ENCODE measurements around the gene AGBL4.
A peak's percentile ranks its signal among the peaks of the same experiment; 100 is the strongest.

AGBL4 gene

DNA sequence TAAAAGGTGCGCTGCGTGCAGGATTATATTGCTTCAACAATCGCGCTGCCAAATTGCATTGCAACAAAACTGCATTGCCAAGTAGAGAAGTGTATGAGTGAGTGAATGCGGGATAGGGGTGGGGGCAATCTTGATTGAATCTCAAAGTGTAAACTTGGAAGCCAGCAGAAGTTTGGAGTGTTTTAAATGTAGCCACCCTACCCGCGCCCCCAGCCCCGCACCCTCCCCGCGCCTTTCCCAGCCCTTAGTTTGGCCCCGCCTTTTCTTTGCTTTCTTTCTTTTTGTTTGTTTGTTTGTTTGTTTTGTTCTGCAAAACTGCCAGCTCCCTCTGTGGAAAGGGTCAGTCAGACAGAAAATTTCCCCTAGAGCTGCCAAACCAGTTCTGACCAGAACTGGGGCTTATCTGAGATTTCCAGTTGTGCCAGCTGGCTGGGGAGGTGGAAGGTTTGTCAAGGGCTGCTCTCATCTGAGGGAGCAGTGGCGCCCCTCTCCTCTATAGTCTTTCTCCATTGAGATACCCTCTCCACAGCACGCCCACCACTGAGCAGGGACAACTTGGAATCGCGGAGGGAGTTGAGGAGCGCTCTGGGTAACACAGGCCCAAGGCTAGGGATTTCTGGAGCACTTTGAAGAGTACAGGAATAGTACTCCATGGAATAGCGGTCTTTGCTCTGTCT is 1246.4 kb downstream of the AGBL4 start:
- Mint-ChIP-seq H3K4me3 (peak overlapping the region; percentile 87), H3K9me3 (no peaks in the 10 kb centered on the region), H3K27me3 (peaks cover 27% of the 10 kb centered on the region), H3K36me3 (peaks cover 6% of the 10 kb centered on the region), H3K4me1 (peaks cover 16% of the 10 kb centered on the region), H3K27ac (no peak overlapping the region)
- DNase-seq, result no peak
- CTCF ChIA-PET, result interaction anchor here (3.6 kb wide), 1 partner anchor 40 kb away, joined by 12 read pairs; no protein-coding TSS in a partner anchor

DNA sequence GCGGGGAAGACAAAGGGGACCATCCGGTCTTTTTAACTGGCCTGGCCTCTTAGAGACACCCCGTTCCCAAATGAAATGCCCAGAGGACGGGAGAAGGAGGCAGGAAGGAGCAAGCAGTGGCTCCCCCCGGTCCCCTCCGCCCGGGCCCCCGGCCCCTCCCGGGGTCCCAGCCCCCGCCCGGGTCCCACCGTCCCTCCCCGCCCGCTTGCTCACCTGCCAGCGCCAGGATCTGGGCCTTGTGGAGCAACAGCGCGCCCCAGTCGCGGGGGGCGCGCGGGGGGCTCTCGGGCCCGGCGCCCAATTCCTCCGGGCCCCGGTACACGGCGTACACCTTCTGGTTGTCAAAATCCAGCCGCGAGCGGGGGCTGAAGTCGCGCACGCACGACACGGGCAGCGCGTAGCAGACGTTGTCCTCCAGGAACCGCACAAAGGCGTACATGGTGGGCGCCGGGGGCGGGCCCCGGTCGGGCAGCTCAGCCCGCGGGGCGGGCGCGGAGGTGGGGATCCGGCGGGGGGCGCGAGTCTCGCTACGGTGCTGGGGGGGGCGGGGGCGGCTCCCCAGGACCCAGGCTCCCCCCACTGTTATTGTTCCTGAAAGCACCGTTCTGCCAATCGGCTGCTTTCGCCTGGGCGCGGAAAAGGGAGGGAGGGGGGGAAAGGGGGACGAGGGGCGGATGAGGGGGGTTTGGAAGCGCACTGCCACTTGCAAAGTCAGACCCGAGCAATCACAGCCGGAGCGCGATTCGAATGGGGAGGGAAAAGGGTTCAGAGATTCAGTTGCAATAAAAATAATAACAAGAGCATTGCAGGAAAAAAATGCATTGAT is 1247.1 kb downstream of the AGBL4 start, which contains the start of gene BEND5:
Gene BEND5 (minus strand): TSS at position 499 of the 826 bp plus-strand sequence. CDS start 60 bp downstream, at position 439.
- Mint-ChIP-seq H3K4me1 (peaks cover 16% of the 10 kb centered on the region), H3K27ac (peak within 1 kb of the TSS; percentile 57), H3K27me3 (peaks cover 27% of the 10 kb centered on the region), H3K36me3 (peaks cover 6% of the 10 kb centered on the region), H3K9me3 (no peaks in the 10 kb centered on the region), H3K4me3 (peak within 1 kb of the TSS; percentile 91)
- DNase-seq, result peak; percentile 71
- CTCF ChIA-PET, result interaction anchor here (3.6 kb wide), 1 partner anchor 41 kb away, joined by 12 read pairs; no protein-coding TSS in a partner anchor

DNA sequence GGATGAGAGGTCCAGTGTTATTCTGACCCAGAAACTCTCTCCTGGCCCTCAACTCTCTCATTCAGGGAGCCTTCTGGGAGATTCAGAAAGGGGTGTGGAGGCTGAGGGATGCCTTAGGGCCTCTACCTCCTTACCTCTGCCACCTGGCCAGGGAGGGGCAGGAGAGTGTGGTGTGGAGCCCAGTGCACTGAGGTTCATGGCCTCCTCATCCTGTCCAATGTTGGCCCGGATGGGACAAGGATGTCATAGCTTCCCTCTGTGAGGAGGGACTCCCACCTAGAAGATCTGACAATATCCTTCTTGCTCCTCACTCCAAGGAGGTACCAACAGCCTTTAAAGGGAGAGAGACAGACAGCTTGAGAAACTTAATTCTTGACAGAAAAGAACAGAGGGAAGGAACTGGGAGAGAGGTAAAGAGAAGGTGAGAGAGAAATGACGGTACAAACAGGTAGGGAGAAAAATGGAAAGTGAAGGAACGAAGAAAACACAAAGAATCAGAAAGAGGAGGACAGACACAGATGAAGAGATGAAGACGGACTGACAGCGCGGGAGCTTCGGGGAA is 1247.8 kb downstream of the AGBL4 start:
- Mint-ChIP-seq H3K9me3 (no peaks in the 10 kb centered on the region), H3K27me3 (peaks cover 27% of the 10 kb centered on the region), H3K4me1 (peaks cover 16% of the 10 kb centered on the region), H3K27ac (peak overlapping the region; percentile 57), H3K4me3 (peak overlapping the region; percentile 91), H3K36me3 (peaks cover 6% of the 10 kb centered on the region)
- CTCF ChIA-PET, result interaction anchor here (3.6 kb wide), 1 partner anchor 42 kb away, joined by 12 read pairs; no protein-coding TSS in a partner anchor
- no peak for DNase-seq

DNA sequence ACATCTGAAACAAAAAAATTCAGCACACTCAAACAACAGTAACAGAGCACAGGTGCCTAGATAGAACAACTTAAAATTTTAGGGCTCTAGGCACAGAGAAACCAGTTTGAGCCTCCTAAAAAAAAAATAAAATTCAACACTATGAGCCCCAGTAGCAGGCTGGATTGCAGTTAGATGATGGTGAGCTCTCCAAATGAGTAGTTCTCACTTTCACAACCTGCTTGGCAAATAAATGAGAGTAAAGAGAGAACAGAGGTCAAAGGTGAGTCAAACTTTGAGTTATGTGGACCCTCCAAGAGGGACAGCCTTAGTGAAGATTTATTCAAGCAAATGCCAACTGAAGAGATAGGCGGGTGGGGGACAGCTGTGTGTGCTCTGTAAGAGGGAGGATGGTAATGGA is 1250.6 kb downstream of the AGBL4 start:
- peaks cover 22% of the 10 kb centered on the region for H3K27me3 Mint-ChIP-seq
- CTCF ChIA-PET, result interaction anchor here (1.7 kb wide), 1 partner anchor 36 kb away, joined by 4 read pairs; no protein-coding TSS in a partner anchor
- no peak for DNase-seq
- no peak overlapping the region for H3K27ac Mint-ChIP-seq
- H3K4me3 Mint-ChIP-seq, result no peak overlapping the region
- H3K4me1 Mint-ChIP-seq, result peaks cover 16% of the 10 kb centered on the region
- H3K9me3 Mint-ChIP-seq, result no peaks in the 10 kb centered on the region
- peaks cover 6% of the 10 kb centered on the region for H3K36me3 Mint-ChIP-seq

DNA sequence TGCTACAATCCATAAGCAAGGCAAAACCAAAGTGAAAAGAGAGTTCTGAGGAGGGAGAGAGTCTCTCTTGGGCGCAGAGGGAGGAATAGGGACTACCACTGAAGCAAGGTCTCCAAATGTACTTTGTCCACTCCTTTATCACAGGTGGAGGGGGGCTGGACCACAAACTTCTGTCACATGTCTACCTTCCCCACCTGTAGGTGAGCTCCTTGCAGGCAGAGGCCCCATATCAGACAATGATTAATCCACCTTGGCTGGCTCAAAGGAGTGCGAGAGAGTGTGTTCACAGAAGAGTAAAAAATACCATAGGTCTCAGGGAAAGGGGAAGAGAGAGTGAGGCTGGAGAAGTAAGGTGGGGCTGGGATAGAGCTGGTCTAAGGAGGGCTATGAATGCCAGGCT is 1251.5 kb downstream of the AGBL4 start:
- Mint-ChIP-seq H3K4me3 (no peak overlapping the region), H3K9me3 (no peaks in the 10 kb centered on the region), H3K4me1 (peaks cover 12% of the 10 kb centered on the region), H3K36me3 (peaks cover 6% of the 10 kb centered on the region), H3K27me3 (peaks cover 13% of the 10 kb centered on the region), H3K27ac (no peak overlapping the region)
- DNase-seq, result no peak
- CTCF ChIA-PET, result no interaction called here

DNA sequence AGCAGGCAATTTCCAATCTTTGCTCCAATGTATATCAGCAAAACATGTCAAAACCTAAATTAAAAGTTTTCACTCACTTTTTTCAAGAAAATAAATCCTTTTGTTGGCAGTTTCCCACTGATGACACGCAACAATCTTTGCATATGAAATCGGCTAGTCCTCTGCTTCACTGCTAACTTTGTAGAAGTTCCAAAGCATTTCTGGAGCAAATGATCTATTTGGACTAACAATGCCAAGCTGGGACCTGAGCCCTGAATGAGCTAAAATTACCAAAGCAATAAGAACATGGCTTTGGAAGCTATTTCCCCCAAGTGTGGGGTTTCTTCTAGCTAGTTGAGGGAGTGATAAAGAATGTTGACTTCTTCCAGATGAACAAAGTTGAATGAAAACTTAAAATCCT is 1252.2 kb downstream of the AGBL4 start:
- H3K27ac Mint-ChIP-seq, result no peak overlapping the region
- no peak overlapping the region for H3K4me3 Mint-ChIP-seq
- peaks cover 8% of the 10 kb centered on the region for H3K27me3 Mint-ChIP-seq
- H3K36me3 Mint-ChIP-seq, result peaks cover 4% of the 10 kb centered on the region
- CTCF ChIA-PET, result no interaction called here
- H3K9me3 Mint-ChIP-seq, result no peaks in the 10 kb centered on the region
- DNase-seq, result no peak
- H3K4me1 Mint-ChIP-seq, result peaks cover 9% of the 10 kb centered on the region

DNA sequence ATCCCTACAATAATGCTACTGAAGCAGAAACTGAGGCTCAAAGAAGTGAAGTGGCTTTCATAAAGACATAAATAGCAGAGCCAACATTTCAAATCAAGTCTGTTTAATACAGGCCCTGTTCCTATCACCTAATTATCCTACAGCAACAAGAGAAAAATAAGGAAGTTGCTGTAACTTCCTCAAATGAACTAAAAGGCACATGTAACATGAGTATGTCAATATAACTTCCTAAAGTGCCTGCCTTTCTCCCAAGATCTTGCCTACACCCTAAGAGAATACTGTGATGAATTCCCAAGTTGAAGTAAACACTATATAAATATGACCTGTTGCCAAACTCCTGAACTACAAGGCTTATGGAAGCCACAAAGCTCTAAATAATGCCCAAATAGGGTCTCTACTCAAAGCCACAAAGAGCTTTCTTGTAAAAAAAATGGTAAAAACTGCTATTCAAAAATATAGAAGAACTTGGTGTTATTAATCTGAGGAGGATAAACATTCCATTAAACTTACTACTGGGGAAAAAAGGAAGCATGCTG is 1255.7 kb downstream of the AGBL4 start:
- H3K27ac Mint-ChIP-seq, result no peak overlapping the region
- H3K4me3 Mint-ChIP-seq, result no peak overlapping the region
- no peaks in the 10 kb centered on the region for H3K27me3 Mint-ChIP-seq
- peaks cover 4% of the 10 kb centered on the region for H3K36me3 Mint-ChIP-seq
- H3K9me3 Mint-ChIP-seq, result no peaks in the 10 kb centered on the region
- CTCF ChIA-PET, result no interaction called here
- no peak for DNase-seq
- no peaks in the 10 kb centered on the region for H3K4me1 Mint-ChIP-seq

DNA sequence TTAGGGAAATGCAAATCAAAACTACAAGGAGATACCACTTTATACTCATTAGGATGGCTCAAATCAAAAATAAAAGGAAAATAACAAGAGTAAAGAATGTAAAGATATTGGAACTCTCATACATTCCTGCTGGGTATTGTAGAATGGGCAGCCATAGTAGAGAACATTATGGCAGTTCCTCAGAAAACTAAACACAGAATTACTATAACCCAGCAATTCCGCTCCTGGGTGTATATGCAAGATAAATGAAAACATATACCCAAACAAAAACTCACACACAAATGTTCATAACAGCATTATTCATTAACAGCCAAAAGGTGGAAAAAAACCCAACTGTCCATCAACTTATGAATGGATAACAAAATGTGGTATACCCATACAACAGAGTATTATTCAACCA is 1258.4 kb downstream of the AGBL4 start:
- H3K27me3 Mint-ChIP-seq, result no peaks in the 10 kb centered on the region
- H3K4me3 Mint-ChIP-seq, result no peak overlapping the region
- peaks cover 4% of the 10 kb centered on the region for H3K36me3 Mint-ChIP-seq
- H3K9me3 Mint-ChIP-seq, result no peaks in the 10 kb centered on the region
- CTCF ChIA-PET, result no interaction called here
- no peaks in the 10 kb centered on the region for H3K4me1 Mint-ChIP-seq
- H3K27ac Mint-ChIP-seq, result no peak overlapping the region
- DNase-seq, result no peak

DNA sequence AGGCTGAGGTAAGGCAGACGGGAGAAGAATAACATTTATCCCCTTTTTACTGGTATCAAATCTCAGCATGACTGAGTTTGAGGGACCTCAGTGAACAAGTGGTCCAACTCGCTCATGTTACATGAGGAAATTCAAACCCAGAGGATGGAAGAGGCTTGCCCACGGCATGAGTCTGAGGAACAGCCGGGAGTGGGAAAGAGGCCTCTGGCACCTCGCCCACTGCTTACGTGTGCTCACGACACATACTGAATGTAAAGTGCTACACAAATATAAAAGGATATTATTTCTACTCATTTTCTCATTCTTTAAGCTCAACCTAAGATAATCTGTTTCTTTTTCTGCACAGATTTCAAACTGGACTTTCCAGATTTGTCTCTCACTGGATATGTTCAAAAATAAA is 1261.8 kb downstream of the AGBL4 start:
- Mint-ChIP-seq H3K27ac (no peak overlapping the region), H3K4me1 (no peaks in the 10 kb centered on the region), H3K36me3 (peaks cover 10% of the 10 kb centered on the region), H3K27me3 (no peaks in the 10 kb centered on the region), H3K9me3 (no peaks in the 10 kb centered on the region), H3K4me3 (no peak overlapping the region)
- CTCF ChIA-PET, result no interaction called here
- DNase-seq, result no peak

DNA sequence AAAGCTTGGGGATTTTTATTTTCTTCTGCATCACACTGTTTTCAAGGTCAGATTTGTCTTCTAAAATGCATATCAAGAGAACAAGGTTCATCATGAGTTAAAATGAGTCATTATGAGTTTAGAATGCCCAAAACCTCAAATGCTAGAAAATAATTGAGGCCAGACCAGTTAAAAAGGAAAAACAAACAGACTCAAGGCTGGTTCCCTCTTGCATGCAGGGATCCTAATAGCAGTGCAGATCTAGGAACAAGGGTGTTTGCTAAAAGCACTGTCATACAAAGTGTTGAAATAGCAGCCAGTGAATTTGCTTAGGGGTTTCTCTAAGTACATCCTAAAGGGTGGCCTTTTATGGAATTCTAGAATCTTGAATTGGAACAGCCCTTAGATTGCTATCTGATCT is 1262.3 kb downstream of the AGBL4 start:
- no peaks in the 10 kb centered on the region for H3K9me3 Mint-ChIP-seq
- no peak overlapping the region for H3K4me3 Mint-ChIP-seq
- CTCF ChIA-PET, result no interaction called here
- H3K27me3 Mint-ChIP-seq, result no peaks in the 10 kb centered on the region
- DNase-seq, result no peak
- no peak overlapping the region for H3K27ac Mint-ChIP-seq
- H3K4me1 Mint-ChIP-seq, result no peaks in the 10 kb centered on the region
- peaks cover 14% of the 10 kb centered on the region for H3K36me3 Mint-ChIP-seq

DNA sequence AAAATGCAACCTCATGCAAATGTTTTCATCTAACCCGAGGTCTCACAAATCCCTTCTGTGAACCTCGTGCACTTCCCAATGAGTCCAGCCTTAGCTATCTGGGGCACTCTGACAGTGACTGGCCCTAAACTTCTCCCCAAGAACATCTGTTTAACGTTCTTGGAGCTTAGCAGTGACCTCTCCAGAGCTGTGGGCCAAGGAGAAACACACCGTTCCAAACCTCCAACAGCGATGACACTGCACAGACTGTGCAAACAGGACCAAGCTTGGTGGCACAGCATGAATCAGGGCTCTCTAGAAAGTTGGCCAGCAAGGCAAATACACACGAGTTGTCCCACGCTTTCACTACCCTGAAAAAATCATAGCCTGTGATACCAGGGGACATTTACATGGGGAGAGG is 1262.9 kb downstream of the AGBL4 start:
- no peak for DNase-seq
- Mint-ChIP-seq H3K27ac (no peak overlapping the region), H3K9me3 (no peaks in the 10 kb centered on the region), H3K4me3 (no peak overlapping the region), H3K4me1 (no peaks in the 10 kb centered on the region), H3K27me3 (no peaks in the 10 kb centered on the region), H3K36me3 (peaks cover 14% of the 10 kb centered on the region)
- CTCF ChIA-PET, result no interaction called here

DNA sequence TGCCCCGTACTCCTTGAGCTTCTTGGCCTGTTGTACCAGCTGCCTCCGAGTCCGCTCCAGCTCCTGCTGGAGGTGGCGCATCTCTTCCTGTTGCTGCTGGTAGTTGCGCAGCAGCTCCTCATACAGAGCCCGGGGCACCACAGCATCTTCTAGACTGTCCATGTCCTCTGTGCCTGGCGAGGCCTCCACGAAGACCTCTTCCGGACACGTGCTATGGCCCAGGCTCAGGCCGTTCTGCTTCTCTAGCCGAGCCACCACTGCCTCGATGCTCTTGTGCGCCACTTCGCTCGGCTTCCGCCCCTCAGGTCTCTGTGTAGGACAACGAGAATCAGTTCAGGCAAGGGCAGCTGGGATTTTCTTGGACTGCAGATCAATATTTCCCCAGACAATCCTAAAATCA is 1264.8 kb downstream of the AGBL4 start:
- H3K4me1 Mint-ChIP-seq, result no peaks in the 10 kb centered on the region
- H3K27ac Mint-ChIP-seq, result no peak overlapping the region
- no peak for DNase-seq
- no peaks in the 10 kb centered on the region for H3K27me3 Mint-ChIP-seq
- no peaks in the 10 kb centered on the region for H3K9me3 Mint-ChIP-seq
- H3K4me3 Mint-ChIP-seq, result no peak overlapping the region
- peaks cover 11% of the 10 kb centered on the region for H3K36me3 Mint-ChIP-seq
- CTCF ChIA-PET, result no interaction called here

DNA sequence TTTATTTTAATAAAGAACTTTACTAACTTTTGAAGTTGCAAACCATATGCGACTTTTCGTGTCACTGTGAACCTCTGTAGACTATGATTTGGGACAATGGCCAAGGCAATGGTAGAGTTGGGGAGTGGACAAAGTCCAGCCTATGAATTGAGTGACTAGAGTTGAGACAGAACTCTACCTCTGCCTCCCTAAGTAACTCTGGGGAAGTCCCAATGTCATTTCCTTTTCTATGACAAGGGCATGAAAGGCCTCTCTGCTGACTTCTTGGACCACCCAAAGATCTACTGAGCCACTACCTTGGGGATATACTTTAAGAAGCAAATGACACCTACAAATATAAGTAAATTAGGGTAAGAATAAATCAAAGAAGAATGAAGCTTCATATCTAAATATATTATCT is 1266.4 kb downstream of the AGBL4 start:
- Mint-ChIP-seq H3K9me3 (no peaks in the 10 kb centered on the region), H3K4me1 (no peaks in the 10 kb centered on the region), H3K4me3 (no peak overlapping the region), H3K36me3 (peaks cover 11% of the 10 kb centered on the region), H3K27me3 (no peaks in the 10 kb centered on the region), H3K27ac (no peak overlapping the region)
- no peak for DNase-seq
- CTCF ChIA-PET, result no interaction called here

DNA sequence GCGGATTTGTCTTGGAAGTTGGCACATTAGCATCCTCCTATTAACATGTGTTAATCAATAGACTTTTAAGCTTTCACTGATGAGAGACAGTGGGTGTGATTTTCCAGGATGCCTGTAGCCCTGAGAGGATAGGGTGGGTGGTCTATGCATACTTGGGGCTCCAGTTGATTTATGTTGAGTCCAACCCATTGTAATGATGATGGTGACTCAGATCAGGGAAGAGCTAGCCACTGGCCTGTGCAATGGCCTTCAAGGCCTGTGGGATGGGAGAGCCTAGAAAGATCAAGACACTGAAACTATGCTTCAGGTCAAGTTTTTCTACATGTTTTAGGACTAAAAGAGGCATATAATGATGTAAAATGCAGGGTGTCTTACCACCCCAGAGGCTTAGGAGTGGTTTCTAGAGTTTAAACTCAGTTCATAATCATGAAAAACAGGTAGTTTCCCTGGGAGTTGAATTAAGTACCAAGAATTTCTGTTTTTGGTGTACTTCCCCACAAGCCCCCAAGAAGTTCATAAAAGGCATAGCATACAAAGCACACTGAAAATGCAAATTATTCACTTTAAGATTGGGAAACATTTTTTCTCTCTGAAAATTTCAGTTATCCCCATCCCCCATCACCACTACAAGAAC is 1267.0 kb downstream of the AGBL4 start:
- no peaks in the 10 kb centered on the region for H3K9me3 Mint-ChIP-seq
- no peak overlapping the region for H3K4me3 Mint-ChIP-seq
- CTCF ChIA-PET, result no interaction called here
- no peaks in the 10 kb centered on the region for H3K27me3 Mint-ChIP-seq
- DNase-seq, result no peak
- H3K36me3 Mint-ChIP-seq, result peaks cover 11% of the 10 kb centered on the region
- no peak overlapping the region for H3K27ac Mint-ChIP-seq
- no peaks in the 10 kb centered on the region for H3K4me1 Mint-ChIP-seq
